ENCODE results near the gene PRKN. TPM values are rescaled to one million over a fixed set of nuclear protein-coding genes. Genes with fewer than 3 reads are reported as not detected.

Gene PRKN
- total RNA-seq, 1 experiment from 2014 or later, result not detected

DNA sequence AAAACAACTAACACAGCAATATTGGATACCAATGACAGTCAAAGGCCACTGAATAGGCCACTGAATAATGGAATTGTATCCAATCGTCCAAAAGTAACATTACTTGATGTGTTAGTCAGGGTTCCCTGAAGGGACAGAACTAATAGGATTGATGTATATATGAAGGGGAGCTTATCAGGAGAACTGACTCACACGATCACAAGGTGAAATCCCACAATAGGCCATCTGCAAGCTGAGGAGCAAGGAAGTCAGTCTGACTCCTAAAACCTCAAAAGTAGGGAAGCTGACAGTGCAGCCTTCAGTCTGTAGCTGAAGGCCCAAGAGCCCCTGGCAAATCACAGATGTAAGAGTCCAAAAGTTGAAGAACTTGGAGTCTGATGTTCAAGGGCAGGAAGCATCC lies 571.4 kb downstream of the PRKN start:
- no peak for DNase-seq
- TF ChIP-seq EZH2 (IDR thresholded peaks at IDR 0.05; ENCODE audit: low read depth), result no peak
- TF ChIP-seq, protein P1, sequence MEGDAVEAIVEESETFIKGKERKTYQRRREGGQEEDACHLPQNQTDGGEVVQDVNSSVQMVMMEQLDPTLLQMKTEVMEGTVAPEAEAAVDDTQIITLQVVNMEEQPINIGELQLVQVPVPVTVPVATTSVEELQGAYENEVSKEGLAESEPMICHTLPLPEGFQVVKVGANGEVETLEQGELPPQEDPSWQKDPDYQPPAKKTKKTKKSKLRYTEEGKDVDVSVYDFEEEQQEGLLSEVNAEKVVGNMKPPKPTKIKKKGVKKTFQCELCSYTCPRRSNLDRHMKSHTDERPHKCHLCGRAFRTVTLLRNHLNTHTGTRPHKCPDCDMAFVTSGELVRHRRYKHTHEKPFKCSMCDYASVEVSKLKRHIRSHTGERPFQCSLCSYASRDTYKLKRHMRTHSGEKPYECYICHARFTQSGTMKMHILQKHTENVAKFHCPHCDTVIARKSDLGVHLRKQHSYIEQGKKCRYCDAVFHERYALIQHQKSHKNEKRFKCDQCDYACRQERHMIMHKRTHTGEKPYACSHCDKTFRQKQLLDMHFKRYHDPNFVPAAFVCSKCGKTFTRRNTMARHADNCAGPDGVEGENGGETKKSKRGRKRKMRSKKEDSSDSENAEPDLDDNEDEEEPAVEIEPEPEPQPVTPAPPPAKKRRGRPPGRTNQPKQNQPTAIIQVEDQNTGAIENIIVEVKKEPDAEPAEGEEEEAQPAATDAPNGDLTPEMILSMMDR (conservative IDR thresholded peaks at IDR 0.05), result no peak
- intact Hi-C loops (cut with micrococcal nuclease; ENCODE audit: unreplicated experiment), result no loop called here
- Histone ChIP-seq H3K36me3 (ENCODE audit: low read depth) (no peaks in the 10 kb centered on the region), H3K27me3 (ENCODE audit: insufficient read depth, low read depth) (no peaks in the 10 kb centered on the region), H3K4me1 (replicated peaks; ENCODE audit: insufficient read depth) (no peaks in the 10 kb centered on the region), H3K4me3 (no peak overlapping the region), H3K79me2 (ENCODE audit: low read depth) (no peaks in the 10 kb centered on the region), H3K27ac (no peak overlapping the region), H3K9me3 (ENCODE audit: insufficient read depth, low read depth) (no peaks in the 10 kb centered on the region), H3K4me2 (no peak overlapping the region), H4K20me1 (ENCODE audit: insufficient read depth) (no peaks in the 10 kb centered on the region), H3F3A (ENCODE audit: insufficient read depth, low read depth) (no peaks in the 10 kb centered on the region), H3K9me2 (ENCODE audit: insufficient read depth) (no peaks in the 10 kb centered on the region), H2AFZ (no peak overlapping the region)
- ChIA-PET POLR2A (ENCODE audit: unreplicated experiment) (no interaction called here), CTCF (no interaction called here)
- BruUV-seq (replicated peaks), result no TSS peak

DNA sequence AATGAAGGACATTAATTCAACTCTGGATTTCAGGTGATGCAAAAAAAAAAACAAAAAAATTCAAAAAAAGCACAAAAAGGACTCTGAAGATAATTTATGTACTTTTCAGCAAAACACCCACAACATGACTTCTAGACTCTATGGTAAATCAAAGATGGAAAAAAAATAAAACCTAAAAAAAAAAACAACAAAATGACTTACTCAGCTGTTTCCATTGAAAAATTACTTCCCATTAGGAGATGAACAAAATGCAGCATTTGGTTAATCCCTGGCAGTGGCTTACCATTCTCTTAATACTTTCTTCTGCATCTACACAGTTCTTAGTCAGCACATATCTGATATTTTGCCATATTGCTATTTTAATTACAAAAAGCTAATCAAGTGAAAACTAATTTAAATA lies 572.6 kb downstream of the PRKN start:
- DNase-seq, result no peak
- Histone ChIP-seq H3K4me3 (no peak overlapping the region), H4K20me1 (ENCODE audit: insufficient read depth) (no peaks in the 10 kb centered on the region), H2AFZ (no peak overlapping the region), H3K79me2 (ENCODE audit: low read depth) (no peaks in the 10 kb centered on the region), H3K4me2 (no peak overlapping the region), H3K27me3 (ENCODE audit: insufficient read depth, low read depth) (no peaks in the 10 kb centered on the region), H3K27ac (no peak overlapping the region), H3K9me2 (ENCODE audit: insufficient read depth) (no peaks in the 10 kb centered on the region), H3F3A (ENCODE audit: insufficient read depth, low read depth) (no peaks in the 10 kb centered on the region), H3K4me1 (replicated peaks; ENCODE audit: insufficient read depth) (no peaks in the 10 kb centered on the region), H3K36me3 (ENCODE audit: low read depth) (no peaks in the 10 kb centered on the region), H3K9me3 (ENCODE audit: insufficient read depth, low read depth) (no peaks in the 10 kb centered on the region)
- intact Hi-C loops (cut with micrococcal nuclease; ENCODE audit: unreplicated experiment), result no loop called here
- CTCF ChIA-PET, result no interaction called here
- no TSS peak for BruUV-seq (replicated peaks)
- TF ChIP-seq EZH2 (IDR thresholded peaks at IDR 0.05; ENCODE audit: low read depth), result no peak
- TF ChIP-seq, protein P1 (conservative IDR thresholded peaks at IDR 0.05), result no peak
- POLR2A ChIA-PET (ENCODE audit: unreplicated experiment), result no interaction called here

DNA sequence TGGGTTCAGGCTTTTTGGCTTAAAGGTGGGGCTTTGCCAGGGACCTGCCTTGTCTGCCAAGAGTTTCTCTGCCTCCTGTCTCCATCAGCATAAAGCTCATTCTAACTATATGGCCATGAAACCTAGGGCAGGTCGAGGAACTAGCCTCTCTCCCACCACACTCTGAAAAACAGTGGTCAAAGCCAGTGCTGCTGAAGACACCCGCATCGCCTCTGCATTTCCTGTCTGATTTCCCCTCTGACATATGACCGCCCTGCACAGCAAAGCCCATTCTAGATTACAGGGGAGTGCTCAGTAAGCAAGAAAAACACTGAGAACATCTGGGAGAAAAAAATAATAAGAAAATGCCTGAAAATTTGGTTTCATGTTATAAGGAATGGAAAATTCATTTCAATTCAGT lies 573.6 kb downstream of the PRKN start:
- no peaks in the 10 kb centered on the region for H3K9me3 ChIP-seq (ENCODE audit: insufficient read depth, low read depth)
- ChIA-PET CTCF (no interaction called here), POLR2A (ENCODE audit: unreplicated experiment) (no interaction called here)
- no peaks in the 10 kb centered on the region for H3K79me2 ChIP-seq (ENCODE audit: low read depth)
- no peaks in the 10 kb centered on the region for H3K36me3 ChIP-seq (ENCODE audit: low read depth)
- no peak for TF ChIP-seq EZH2 (IDR thresholded peaks at IDR 0.05; ENCODE audit: low read depth)
- TF ChIP-seq, protein P1 (conservative IDR thresholded peaks at IDR 0.05), result no peak
- H4K20me1 ChIP-seq (ENCODE audit: insufficient read depth), result no peaks in the 10 kb centered on the region
- H3F3A ChIP-seq (ENCODE audit: insufficient read depth, low read depth), result no peaks in the 10 kb centered on the region
- no peaks in the 10 kb centered on the region for H3K4me1 ChIP-seq (replicated peaks; ENCODE audit: insufficient read depth)
- intact Hi-C loops (cut with micrococcal nuclease; ENCODE audit: unreplicated experiment), result no loop called here
- no peaks in the 10 kb centered on the region for H3K27me3 ChIP-seq (ENCODE audit: insufficient read depth, low read depth)
- H3K4me2 ChIP-seq, result no peak overlapping the region
- H3K27ac ChIP-seq, result no peak overlapping the region
- DNase-seq, result no peak
- H2AFZ ChIP-seq, result no peak overlapping the region
- BruUV-seq (replicated peaks), result no TSS peak
- H3K9me2 ChIP-seq (ENCODE audit: insufficient read depth), result no peaks in the 10 kb centered on the region
- H3K4me3 ChIP-seq, result no peak overlapping the region
